ENCODE data around the gene CYP24A1.

Gene CYP24A1

DNA sequence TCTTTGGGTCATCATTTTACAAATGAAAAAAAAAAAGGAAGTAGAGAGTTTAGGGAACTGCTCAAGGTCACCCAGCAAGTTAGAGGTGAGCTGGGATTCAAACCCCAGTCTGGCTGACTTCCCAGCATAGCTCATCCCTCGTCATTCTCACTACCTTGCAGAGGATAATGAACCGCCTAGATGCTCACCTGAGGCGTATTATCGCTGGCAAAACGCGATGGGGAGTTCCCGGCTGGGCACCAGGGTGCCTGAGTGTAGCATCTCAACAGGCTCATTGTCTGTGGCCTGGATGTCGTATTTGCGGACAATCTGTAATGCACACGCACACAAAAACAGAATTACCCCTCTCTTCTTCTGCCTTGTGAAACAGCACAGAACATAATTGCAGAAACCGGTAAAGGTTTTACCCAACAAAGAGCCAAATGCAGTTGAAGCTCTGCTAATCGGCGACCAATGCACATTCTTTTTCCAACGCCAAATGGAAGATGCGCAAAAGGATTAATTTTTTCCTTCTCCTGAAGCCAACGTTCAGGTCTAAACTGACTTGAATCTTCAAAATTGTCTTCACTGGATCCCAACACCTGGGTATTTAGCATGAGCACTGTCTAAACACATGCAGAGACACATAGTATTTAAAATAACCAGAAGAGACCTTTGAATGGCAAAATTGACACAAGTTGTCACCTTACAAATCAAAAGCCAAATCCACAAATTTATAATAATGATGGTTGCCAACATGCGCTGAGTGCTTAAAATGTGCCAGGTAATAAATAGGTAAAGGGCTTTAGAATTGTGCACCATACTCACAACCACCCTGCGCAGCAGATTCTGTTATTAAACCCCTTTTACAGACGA, 16.6 kb downstream of the CYP24A1 start:
- no peak for DNase-seq (ENCODE audit: low read depth)

DNA sequence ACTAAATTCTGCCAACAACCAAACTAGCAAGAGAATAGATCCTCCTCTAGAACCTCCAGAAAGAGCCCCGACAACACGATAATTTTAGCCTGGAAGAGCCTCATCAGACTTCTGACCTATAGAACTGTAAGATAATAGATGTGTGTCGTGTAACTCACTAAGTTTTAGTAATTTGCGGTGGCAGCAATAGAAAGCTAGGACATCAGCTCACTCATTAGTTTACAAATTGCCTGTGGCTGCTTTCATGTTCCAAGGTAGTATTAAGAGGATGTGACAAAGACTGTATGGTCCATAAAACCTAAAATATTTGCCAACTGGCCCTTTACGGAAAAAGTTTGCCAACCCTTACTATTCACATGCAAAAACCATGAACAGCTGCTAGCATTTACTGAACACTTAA, 17.3 kb downstream of the CYP24A1 start:
- no peak for DNase-seq (ENCODE audit: low read depth)

DNA sequence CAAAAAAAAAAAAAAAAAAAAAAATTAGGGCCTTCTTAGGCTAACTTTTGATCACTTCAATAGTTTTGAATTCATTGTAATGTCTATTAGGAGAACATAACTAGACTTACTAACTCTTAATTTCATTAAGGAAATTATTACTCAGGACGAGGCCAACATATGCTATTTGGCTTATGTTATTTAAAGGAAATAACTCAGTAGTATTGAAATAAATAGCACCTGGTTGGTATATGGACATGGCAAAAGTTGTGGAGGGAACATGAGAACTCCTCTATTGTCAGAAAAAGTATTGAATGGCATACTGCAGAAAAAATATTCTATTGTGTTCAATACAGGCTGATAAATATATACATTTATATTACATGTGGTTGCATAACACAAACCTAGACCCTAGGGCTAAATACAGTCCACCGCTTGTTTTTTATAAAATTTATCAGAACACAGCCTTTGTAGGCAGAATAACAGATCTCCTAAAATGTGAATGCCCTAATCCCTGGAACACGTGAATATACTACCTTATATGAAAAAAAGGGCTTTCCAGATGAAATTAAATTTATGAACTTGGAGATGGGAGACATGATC, 18.0 kb downstream of the CYP24A1 start:
- no peak for DNase-seq (ENCODE audit: low read depth)

DNA sequence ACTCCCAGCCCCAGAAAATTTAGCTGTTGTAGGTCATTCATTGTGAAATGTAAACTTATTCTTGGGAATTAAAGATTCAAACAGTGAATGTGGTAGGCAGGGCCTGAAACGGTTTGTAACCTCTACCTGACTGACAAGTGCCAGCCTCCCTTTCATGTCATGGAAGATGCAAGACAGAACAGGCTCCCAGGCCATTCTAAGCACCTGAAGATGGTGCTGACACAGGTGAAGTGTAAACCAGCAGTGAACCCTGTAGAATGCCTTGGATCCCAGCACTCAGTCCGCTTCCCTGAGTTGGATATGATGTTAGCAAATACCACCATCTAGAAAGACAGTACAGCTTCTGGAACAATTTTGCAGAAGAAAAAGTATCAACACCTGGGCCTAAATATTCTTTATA, 19.3 kb downstream of the CYP24A1 start:
- DNase-seq (ENCODE audit: low read depth) = no peak

DNA sequence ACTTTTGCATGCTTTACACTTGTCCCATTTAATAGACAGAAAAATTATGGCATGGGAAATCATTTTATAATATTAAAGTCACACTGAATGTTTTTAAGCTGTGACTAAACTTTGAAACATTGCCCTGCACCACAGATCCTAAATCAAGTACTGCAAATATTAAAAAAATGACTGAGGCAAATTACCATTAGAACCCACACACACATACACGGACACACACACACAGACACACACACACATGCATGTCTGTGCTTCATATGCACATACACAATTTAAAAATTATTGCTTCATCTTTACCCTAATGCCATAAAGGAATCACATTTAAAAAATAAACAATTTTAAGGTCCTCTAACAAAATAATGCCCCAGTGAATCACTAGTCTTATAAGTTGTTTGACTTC, 19.9 kb downstream of the CYP24A1 start:
- DNase-seq (ENCODE audit: low read depth) = no peak

DNA sequence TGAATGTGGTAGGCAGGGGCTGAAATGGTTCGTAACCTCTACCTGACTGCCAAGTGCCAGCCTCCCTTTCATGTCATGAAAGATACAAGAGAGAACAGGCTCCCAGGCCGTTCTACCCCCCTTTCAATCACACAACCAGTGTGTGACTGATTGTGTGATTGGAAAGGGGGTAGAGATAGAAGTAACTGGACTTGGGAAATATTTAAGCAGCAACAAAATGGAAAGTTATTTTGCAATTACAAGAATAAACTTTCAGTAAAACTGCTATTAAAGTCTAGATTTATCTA, 20.8 kb downstream of the CYP24A1 start:
- no peak for DNase-seq (ENCODE audit: low read depth)

DNA sequence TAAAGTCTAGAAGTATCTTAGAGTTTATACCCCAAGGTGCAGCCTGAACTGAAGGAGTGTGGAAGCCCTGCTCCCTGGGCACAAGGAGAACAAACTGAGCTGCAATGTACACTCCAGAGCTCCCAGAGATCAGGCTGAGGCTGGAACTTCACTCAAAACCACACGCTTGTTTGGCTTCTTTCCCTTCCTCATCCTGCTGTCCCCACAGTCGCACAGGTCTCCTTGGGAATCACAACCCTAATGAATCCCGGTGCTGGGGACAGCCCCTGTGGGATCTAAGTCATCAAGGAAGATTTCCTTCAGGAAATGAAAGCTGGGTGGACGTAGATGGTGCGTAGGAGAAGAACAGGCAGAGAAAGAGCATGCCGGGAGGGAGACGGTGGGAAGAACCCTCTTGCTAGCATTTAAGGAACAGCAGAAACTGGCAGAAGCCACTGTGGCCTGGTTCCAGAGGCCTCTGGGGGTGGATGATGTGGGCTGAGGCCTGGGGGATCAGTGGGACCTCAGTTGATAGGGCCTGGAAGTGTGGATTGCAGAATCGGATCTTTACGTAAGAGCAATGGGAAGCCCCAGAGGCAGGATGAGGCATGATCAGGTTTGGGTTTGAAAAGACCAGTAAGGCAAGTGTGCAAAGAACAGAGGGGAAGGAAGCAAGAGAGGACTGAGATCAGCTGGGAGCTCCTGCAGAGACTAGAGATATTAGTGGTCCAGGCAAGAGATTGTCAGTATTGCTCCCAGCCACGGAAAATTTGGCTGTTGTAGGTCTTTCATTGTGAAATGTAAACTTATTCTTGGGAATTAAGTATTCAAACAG, 21.4 kb downstream of the CYP24A1 start:
- no peak for DNase-seq (ENCODE audit: low read depth)

DNA sequence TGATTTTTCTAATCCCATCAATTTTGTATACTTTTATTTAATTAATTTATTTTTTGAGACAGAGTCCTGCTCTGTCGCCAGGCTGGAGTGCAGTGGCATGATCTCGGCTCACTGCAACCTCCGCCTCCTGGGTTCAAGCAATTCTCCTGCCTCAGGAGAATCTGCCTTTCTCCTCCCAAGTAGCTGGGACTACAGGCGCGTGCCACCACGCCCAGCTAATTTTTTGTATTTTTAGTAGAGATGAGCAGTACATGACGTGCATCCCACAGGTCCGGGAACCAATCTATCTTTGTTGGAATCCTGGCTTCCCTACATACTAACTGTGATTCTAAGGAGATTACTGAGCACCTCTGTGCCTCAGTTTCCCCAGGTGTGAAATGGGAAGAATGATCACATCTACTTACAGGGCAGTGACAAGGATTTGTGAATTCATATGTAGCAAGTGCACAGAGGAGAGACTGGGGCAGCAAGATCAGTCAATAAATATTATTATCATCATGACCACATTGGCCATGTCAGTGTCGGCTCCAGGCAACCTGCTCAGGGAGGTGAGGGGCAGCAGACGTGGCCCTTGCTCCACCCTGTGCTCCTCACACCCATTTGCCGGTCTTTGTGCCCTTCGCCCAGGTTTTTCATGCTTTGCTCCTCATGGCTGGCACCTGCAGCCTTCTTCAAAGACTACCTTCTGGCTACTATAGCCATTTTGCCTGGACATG, 22.1 kb downstream of the CYP24A1 start:
- DNase-seq (ENCODE audit: low read depth) = no peak

DNA sequence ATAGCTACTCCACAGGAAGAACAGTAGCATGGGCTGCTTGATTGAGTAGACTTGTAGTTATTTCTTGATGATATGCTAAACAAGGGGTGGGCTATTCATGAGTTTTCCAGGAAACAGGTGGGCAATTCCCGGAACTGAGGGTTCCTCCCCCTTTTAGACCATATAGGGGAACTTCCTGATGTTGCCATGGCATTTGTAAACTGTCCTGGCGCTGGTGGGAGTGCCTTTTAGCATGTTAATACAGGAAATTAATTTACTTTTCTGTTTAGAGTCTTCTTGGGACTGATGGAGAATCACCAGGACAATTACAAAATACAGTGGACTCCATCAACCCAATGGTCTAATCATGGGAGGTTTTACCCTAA, 22.7 kb downstream of the CYP24A1 start:
- no peak for DNase-seq (ENCODE audit: low read depth)

DNA sequence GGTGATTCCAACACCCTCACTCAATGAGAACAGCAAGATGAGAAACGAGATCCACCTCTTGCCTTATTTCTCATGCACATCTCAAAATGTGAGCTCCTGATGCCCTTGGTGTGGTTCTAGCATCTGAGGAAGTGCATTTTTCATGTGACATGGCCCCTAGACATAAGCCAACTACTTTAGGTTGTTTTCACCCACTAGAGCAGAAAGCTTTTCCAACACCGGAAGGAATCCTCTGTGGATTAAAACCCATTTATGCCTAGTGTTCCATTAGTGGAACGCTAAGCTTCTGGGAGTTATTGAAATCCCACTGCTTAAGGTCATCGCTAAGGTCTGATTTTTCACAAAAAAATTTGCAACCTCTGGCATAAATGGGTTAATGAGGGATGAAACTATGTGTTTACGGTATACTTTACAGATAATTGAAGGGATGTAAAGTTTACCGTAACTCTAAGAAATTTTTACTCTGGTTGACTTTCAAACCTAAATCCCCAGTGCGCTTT, 24.0 kb downstream of the CYP24A1 start:
- DNase-seq (ENCODE audit: low read depth) = no peak

DNA sequence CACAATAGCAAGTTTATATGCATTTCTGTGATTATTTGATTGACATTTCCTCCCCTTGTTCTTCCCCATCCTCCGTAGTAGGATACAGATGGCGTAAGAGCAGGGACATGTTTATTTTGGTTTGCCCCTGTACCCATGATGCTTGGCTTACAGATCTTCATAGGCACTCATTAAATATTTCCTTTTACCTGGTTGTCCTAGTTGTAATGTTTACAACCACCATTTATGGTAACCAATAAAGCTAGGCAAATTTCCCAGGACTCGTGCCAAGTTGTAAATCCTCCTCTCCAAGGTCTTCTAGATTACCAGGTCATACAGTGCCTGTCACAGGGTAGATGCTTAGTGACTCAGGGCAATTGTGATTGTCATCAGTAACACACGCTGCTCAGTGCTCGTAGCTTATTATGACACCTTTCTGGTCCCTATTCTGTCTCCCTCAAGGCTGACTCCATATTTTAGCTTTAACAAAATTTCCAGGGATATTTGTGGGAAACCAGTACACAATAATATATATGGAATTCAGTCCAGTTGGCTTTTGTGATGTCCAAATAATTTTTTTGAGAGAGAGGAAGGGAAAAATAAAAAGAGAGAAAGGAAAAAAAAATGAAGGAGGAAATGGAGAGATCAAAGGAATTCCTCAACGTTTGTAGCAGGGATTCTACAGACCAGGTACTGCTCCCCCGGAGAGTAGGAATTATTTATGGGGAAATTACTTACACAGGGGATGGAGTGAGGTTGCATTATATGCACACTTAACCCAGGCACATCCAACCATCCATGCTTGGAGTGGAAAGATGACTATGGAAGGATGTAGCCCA, 24.6 kb downstream of the CYP24A1 start:
- no peak for DNase-seq (ENCODE audit: low read depth)

DNA sequence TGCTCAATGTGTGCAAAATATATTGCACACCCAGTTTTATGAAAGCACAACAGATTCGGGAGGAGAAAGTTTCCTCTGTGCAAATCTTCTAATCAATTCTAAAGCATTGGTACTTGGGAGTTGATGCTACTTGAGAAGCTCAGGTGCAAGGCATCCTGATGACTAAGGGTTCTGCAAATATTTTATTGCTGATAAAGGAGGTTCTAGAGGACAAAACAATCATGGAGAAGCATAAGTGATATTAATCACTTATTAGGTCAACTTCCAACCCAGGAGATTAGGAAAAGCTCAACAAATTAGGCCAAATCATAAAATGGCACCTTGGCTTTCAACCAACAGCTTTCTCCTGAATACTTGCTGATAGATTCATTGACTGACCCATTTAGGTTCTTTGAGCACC, 27.1 kb downstream of the CYP24A1 start:
- no peak for DNase-seq (ENCODE audit: low read depth)

DNA sequence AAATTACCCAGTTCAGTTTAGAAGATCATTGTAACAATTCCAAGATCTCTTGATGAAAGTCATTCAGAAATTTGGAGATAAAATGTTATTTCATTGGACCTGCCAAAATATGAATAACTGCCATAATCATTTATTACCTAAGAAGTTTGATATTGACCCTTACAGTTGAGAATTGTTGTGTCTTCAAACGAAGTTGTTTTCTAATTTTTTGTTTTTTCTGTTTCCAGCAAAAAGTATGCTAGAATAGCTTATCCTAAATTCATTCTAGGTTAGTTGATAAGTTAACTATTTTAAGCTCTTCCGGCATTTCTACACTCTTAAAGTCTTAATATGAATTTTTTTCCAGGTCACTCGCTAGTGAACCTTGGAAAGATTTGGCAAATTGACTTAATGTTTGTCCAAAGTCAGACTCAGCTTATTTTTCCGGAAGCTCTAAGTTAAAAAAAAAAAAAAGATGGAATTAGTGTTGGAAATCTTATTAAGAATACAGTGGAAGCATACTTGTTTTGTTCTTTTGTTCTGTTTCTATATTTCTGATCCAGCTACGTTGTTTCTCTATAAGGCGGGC, 28.9 kb downstream of the CYP24A1 start:
- no peak for DNase-seq (ENCODE audit: low read depth)

DNA sequence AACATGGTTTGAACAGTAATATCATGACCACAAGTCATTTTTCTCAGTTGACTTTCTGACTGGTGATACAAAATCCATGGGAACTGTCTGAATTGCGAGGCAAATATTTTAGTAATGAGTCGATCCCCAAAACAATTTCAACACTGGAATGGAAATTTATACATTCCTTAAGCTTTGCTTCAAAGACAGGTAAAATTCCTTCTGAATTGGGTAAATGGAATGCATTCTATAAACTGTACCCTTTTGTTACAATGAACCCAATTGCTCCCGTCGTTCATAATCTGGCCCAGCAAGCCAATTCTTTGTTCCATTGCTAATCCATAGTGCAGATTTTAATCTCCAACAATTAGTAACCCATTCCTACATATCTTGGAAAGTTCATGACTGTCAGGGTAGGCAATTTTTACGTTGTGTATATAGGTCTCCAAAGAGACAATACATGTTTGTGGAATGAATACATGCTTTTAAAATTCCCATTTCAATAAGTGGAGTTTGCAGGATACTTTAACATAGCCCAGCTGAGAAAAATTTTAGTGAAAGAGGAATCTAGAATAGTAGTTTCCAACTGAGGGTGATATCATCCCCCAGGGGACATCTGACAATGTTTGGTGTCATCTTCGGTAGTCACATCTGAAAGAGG, 32.7 kb downstream of the CYP24A1 start:
- peak; percentile 92 for DNase-seq (ENCODE audit: low read depth)

DNA sequence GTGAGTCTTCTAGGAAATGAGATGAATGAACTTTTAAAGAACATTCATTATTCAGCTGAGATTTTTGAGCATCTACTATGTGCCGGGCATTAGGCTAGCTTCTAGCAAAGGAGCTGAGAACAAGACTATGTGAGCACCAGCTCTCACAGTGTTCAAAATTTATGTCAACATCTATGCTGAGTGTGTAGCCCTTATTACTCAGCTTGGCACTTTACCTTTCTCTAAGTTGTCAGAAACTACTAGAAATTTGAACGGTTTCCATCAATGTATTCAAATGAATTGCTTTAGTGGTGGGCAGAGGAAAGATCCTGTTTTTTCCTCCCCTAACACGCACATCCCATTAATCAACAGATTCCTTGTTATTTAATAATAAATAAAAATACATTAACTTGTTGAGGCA, 33.3 kb downstream of the CYP24A1 start:
- no peak for DNase-seq (ENCODE audit: low read depth)

DNA sequence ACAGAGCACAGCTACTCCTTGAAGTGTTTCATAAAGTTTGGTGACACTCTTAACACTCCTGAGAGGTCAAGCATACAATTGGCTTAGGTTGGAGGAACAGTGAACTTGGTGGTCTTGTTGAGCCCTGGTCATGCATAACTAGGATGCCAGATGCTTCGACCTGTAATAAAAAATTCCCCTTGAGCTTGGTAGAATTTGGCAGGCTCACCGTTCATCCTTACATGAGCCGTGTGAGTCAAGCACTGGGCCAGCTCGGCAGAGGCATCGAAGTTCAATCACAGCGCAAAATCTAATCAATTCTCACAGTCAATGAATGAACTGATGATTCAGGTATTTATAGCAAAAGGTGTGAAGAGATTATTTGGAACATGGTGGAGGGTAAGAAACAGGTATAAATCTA, 33.7 kb downstream of the CYP24A1 start:
- peak; percentile 49 for DNase-seq (ENCODE audit: low read depth)

DNA sequence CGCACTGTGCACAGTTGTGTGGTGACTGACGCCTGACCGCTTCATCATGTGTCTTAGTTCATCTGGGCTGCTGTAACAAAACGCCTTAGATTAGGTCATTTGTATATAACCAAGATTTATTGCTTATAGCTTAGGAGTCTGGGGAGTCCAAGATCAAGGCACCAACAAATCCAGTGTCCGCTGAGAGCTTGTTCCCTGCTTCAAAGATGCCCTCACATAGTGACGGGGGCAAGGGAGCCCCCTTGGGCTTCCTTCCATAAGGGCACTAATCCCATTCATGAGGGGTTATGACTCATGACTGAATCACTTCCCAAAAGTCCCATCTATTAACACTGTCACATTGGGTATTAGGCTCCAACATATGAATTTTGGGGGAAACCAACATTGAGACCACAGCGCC, 34.6 kb downstream of the CYP24A1 start:
- peak; percentile 57 for DNase-seq (ENCODE audit: low read depth)

DNA sequence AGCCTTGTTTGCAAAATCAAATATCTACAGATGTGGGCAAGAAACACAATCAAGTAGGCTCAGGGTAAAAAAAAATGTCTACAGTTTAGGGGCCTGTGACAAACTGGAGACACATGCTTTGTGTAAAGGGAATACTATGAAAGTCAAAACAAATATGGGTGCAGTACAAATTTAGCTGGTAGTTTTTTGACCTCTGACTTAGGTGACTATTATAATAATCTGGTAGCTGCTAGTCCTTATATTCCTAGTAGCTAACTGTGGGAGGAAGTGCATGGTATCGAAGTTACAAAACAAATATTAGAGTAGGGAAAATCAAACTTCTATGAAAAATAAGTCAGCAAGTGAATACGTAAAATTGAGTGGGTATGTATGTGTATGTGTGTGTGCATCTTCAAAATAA, 35.4 kb downstream of the CYP24A1 start:
- no peak for DNase-seq (ENCODE audit: low read depth)

DNA sequence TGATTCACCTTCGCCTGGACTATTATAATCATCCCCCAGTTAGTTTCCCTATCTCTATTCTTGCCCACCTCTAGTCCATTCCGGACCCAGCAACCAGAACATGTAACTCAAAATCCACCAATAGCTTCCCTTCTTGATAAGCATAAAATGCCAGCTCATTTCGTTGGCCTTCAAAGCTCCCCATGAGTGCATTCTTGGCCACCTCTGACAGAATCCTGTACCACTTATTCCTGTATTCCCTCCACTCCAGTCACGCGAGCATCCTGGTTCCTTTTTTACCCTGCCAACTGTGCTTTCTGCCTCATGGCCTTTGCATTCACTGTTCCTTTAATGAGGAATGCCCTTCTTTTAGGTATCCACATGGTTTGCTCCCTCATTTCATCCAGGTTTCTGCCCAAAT, 36.7 kb downstream of the CYP24A1 start:
- DNase-seq (ENCODE audit: low read depth) = peak; percentile 29

DNA sequence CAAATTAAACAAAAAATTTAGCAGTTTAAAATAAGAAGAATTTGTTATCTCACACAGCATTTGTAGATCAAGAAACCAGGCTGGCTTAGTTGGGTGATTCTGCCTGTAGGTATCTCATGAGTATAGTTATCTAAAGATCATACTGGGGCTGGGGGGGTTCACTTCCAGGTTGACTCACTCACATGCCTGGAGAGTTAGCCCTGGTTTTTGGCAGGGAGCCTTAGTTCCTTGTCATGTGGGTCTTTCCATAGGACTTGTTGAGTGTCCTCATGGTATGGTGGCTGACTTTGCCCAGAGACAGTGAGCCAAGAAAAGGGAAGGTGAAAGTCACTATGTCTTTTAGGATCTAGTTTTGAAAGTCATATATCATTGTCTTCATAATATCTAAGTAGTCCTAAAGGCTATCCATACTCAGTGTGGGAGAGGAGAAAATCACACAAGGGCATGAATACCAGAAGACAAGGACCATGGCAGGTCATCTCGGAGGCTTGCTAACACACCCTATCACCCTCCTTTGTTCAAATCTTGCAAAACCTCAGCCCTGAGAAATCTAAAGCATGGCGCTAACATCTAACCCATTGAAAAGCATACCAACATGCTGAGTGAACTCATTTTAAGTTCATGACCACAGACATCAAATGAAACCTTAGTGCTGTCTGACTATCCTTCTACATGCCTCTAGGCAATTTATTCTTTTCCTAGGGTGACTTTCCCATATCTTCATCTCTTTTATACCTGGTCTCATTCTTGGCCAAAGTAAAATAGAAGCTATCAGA, 39.2 kb downstream of the CYP24A1 start:
- peak; percentile 98 for DNase-seq (ENCODE audit: low read depth)
